H9 (cell line): ENCODE measurements around the gene UPF1. TPM values are rescaled to one million over a fixed set of nuclear protein-coding genes. Genes with fewer than 3 reads are reported as not detected.

ENCODE experiments used
- DNase-seq: peaks from one replicate; pipeline ENCODE4 v3.0.0-alpha.2; 2017
- H2AFZ ChIP-seq: one replicate; pipeline ENCODE4 v1.6.1; 2013; ENCODE audit warnings: mild to moderate bottlenecking, low read length, control low read depth, moderate library complexity
- H2AK5ac ChIP-seq: 2 replicates; pipeline ENCODE4 v1.6.1; 2013; ENCODE audit warnings: low read length, control low read depth, mixed read lengths; ENCODE audit not compliant: insufficient read length
- H2BK120ac ChIP-seq: one replicate; pipeline ENCODE4 v1.6.1; 2013; ENCODE audit warnings: low read depth, mild to moderate bottlenecking, low read length, control low read depth, inconsistent platforms; ENCODE audit not compliant: poor library complexity, severe bottlenecking
- H2BK12ac ChIP-seq: 2 replicates; pipeline ENCODE4 v1.6.1; 2013; ENCODE audit warnings: low read length, control low read depth, mixed read lengths, low read depth; ENCODE audit not compliant: insufficient read length
- H2BK15ac ChIP-seq: 2 replicates; pipeline ENCODE4 v1.6.1; 2013; ENCODE audit warnings: low read depth, low read length, control low read depth
- H2BK20ac ChIP-seq: one replicate; pipeline ENCODE4 v1.6.1; 2013; ENCODE audit warnings: low read depth, mild to moderate bottlenecking, low read length, control low read depth, inconsistent platforms; ENCODE audit not compliant: poor library complexity, severe bottlenecking
- H2BK5ac ChIP-seq: 2 replicates; pipeline ENCODE4 v1.6.1; 2013; ENCODE audit warnings: low read length, control low read depth, mixed read lengths; ENCODE audit not compliant: insufficient read length
- H3K14ac ChIP-seq: 2 replicates; pipeline ENCODE4 v1.6.1; 2013; ENCODE audit warnings: low read length, control low read depth; ENCODE audit not compliant: insufficient read depth
- H3K18ac ChIP-seq: 2 replicates; pipeline ENCODE4 v1.6.1; 2013; ENCODE audit warnings: low read depth, mild to moderate bottlenecking, mixed read lengths, low read length, control low read depth; ENCODE audit not compliant: insufficient read length
- H3K23ac ChIP-seq: 2 replicates; pipeline ENCODE4 v1.6.1; 2013; ENCODE audit warnings: low read length, control low read depth, mixed read lengths, low read depth; ENCODE audit not compliant: insufficient read length
- H3K23me2 ChIP-seq: 2 replicates; pipeline ENCODE4 v1.6.1; 2013; ENCODE audit warnings: low read depth, mild to moderate bottlenecking, mixed read lengths, low read length, control low read depth; ENCODE audit not compliant: insufficient read length, poor library complexity, severe bottlenecking
- H3K27ac ChIP-seq: 2 replicates; pipeline ENCODE4 v1.5.1; 2013; ENCODE audit warnings: low read length, control low read depth, mixed read lengths, low read depth; ENCODE audit not compliant: insufficient read length
- H3K27me3 ChIP-seq: 2 replicates; pipeline ENCODE4 v1.6.1; 2013; ENCODE audit warnings: low read length, control low read depth, inconsistent platforms; ENCODE audit not compliant: insufficient read depth
- H3K4ac ChIP-seq: 2 replicates; pipeline ENCODE4 v1.6.1; 2013; ENCODE audit warnings: low read depth, mild to moderate bottlenecking, control low read depth, inconsistent platforms, low read length, moderate library complexity
- H3K4me1 ChIP-seq: 2 replicates; pipeline ENCODE4 v1.6.1; 2013; ENCODE audit warnings: low read length, control low read depth, inconsistent platforms; ENCODE audit not compliant: insufficient read depth
- H3K4me2 ChIP-seq: 2 replicates; pipeline ENCODE4 v1.6.1; 2013; ENCODE audit warnings: low read length, control low read depth, mixed read lengths; ENCODE audit not compliant: insufficient read length, insufficient read depth
- H3K56ac ChIP-seq: 2 replicates; pipeline ENCODE4 v1.6.1; 2013; ENCODE audit warnings: low read depth, mild to moderate bottlenecking, mixed read lengths, low read length, control low read depth; ENCODE audit not compliant: insufficient read length
- H3K79me1 ChIP-seq: 2 replicates; pipeline ENCODE4 v1.6.1; 2013; ENCODE audit warnings: low read depth, mild to moderate bottlenecking, moderate library complexity, low read length, control low read depth, inconsistent platforms; ENCODE audit not compliant: insufficient read depth, poor library complexity, severe bottlenecking
- H3K79me2 ChIP-seq: 2 replicates; pipeline ENCODE4 v1.6.1; 2013; ENCODE audit warnings: low read length, control low read depth, inconsistent platforms; ENCODE audit not compliant: insufficient read depth
- H3K9ac ChIP-seq: 2 replicates; pipeline ENCODE4 v1.6.1; 2013; ENCODE audit warnings: low read length, control low read depth, mixed read lengths; ENCODE audit not compliant: insufficient read length; ENCODE audit errors: extremely low read depth
- H3K9me3 ChIP-seq: one replicate; pipeline ENCODE4 v1.6.1; 2013; ENCODE audit warnings: low read depth, low read length, inconsistent platforms; ENCODE audit not compliant: control insufficient read depth
- H3T11ph ChIP-seq: one replicate; pipeline ENCODE4 v1.6.1; 2013; ENCODE audit warnings: mild to moderate bottlenecking, low read length, control low read depth, inconsistent platforms
- H4K20me1 ChIP-seq: one replicate; pipeline ENCODE4 v1.6.1; 2013; ENCODE audit not compliant: control insufficient read depth, insufficient read length, insufficient read depth
- H4K5ac ChIP-seq: 2 replicates; pipeline ENCODE4 v1.6.1; 2013; ENCODE audit warnings: low read depth, mild to moderate bottlenecking, mixed read lengths, low read length, control low read depth; ENCODE audit not compliant: insufficient read length
- H4K8ac ChIP-seq: replicated peaks from 2 replicates; pipeline ENCODE4 v1.6.1; 2013; ENCODE audit warnings: low read length, control low read depth, mixed read lengths, low read depth; ENCODE audit not compliant: insufficient read length
- H4K91ac ChIP-seq: 2 replicates; pipeline ENCODE4 v1.6.1; 2013; ENCODE audit warnings: low read depth, mild to moderate bottlenecking, moderate library complexity, mixed read lengths, low read length, control low read depth; ENCODE audit not compliant: insufficient read length
- H3K27ac Mint-ChIP-seq, 3 experiments: 2 replicates in 2 of 3; 3 replicates in 1 of 3; pipeline ENCODE4 v1.8.0; 2020 to 2021; ENCODE audit warnings: mixed read lengths in 3 of 3, mild to moderate bottlenecking in 1 of 3, moderate library complexity in 1 of 3
- H3K27me3 Mint-ChIP-seq: 2 replicates; pipeline ENCODE4 v1.8.0; 2021; ENCODE audit warnings: low read depth, mild to moderate bottlenecking, moderate library complexity, mixed read lengths
- H3K36me3 Mint-ChIP-seq, 3 experiments: 2 replicates in 2 of 3; 3 replicates in 1 of 3; pipeline ENCODE4 v1.8.0; 2020 to 2021; ENCODE audit warnings: low read depth in 3 of 3, mixed read lengths in 3 of 3; ENCODE audit not compliant: insufficient read depth in 1 of 3
- H3K4me1 Mint-ChIP-seq, 2 experiments: 2 replicates each; pipeline ENCODE4 v1.8.0; 2020; ENCODE audit warnings: mixed read lengths in 2 of 2
- H3K4me3 Mint-ChIP-seq, 2 experiments: 2 replicates in 1 of 2; 3 replicates in 1 of 2; pipeline ENCODE4 v1.8.0; 2020 to 2021; ENCODE audit warnings: mild to moderate bottlenecking in 2 of 2, mixed read lengths in 2 of 2, moderate library complexity in 1 of 2
- H3K9me3 Mint-ChIP-seq, 2 experiments: 2 replicates in 1 of 2; 3 replicates in 1 of 2; pipeline ENCODE4 v1.8.0; 2020; ENCODE audit warnings: mild to moderate bottlenecking in 2 of 2, mixed read lengths in 2 of 2, moderate library complexity in 1 of 2
- WGBS: extraction: QIAGEN DNeasy Blood & Tissue Kit; methylation state at CpG from one replicate; pipeline ENCODE4 v1.1.7; 2013; ENCODE audit warnings: missing lambda C conversion rate, low lambda C conversion rate, mixed read lengths; ENCODE audit not compliant: insufficient read length; ENCODE audit errors: extremely low coverage; 5-methylcytosine and 5-hydroxymethylcytosine counted together
- total RNA-seq: library from RNA; stranded (reverse); gene quantifications from 2 replicates; pipeline ENCODE4 v1.2.1, GENCODE V29; 2021
- TF ChIP-seq, protein P1 (sequence below): fragments of 200-600 bp; sonication (generic); conservative IDR thresholded peaks from 3 replicates; pipeline ENCODE4 v1.8.0; 2021; ENCODE audit warnings: antibody characterized with exemption, mild to moderate bottlenecking

The UPF1 gene
- total RNA-seq, 1 experiment from 2014 or later, result 85.4 TPM

DNA sequence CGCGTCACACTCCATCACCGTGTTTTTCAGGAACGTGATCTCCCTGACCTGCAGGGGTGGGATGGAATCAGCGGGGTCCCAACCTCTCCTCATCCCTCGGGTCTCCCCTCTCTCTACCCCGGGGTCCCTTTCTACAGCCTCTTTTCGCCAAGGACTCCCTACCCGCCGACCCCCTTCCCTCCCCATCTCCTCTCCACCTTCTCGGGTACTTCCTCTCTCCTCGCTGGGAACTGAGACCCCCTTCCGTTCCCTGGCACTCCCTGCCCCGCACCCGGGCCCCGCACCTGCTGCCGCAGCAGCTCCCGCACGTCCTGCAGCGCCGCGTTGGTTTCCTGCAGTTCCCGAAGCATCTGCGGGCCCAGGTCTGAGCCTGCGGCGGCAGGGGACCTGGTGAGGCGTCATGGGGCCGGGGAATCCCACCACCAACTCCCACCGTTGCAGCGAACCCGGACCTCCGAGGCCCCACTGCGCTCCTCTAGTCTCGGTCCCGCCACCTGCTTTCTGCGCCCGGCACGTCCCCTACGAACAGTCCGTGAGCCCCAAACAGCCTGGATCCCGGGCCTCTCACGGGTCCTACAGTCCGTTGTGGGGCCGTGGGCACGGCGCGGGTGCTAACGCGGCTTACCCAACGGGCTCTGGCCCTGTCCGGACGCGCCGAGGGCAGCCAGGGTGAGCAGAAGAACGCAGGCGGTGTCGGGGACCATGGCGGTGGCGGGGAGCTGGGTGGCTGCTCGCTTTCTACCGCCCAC lies 41.0 kb upstream of the UPF1 start, which contains the start of gene COMP:
COMP (minus strand) TSS at position 740 of the 749 bp plus-strand sequence; CDS start at position 704, 36 bp downstream.
- peak within 1 kb of the TSS; percentile 54 to 83 for H3K4me3 Mint-ChIP-seq
- peak; percentile 30 for DNase-seq
- no peak within 1 kb of the TSS for H4K5ac ChIP-seq
- peaks cover 16% of the 10 kb centered on the region for H3K23me2 ChIP-seq
- H3K4ac ChIP-seq, result no peak within 1 kb of the TSS
- no peaks in the 10 kb centered on the region for H3K79me1 ChIP-seq
- H2AFZ ChIP-seq, result no peak within 1 kb of the TSS
- no peaks in the 10 kb centered on the region for H3K79me2 ChIP-seq
- no peak within 1 kb of the TSS for H3T11ph ChIP-seq
- H3K23ac ChIP-seq, result no peak within 1 kb of the TSS
- no peaks in the 10 kb centered on the region for H3K9me3 ChIP-seq
- no peak within 1 kb of the TSS for H4K91ac ChIP-seq
- H3K27ac ChIP-seq, result no peak within 1 kb of the TSS
- H2BK120ac ChIP-seq, result no peak within 1 kb of the TSS
- peaks cover 83% of the 10 kb centered on the region for H3K27me3 ChIP-seq
- no peaks in the 10 kb centered on the region for H3K4me1 ChIP-seq
- no peak within 1 kb of the TSS for H3K56ac ChIP-seq
- no peak within 1 kb of the TSS for H3K9ac ChIP-seq
- H3K27ac Mint-ChIP-seq, result no peak within 1 kb of the TSS
- H4K8ac ChIP-seq, result no peak within 1 kb of the TSS
- no peaks in the 10 kb centered on the region; a peak in 2 of 7 replicates for H3K36me3 Mint-ChIP-seq
- peak within 1 kb of the TSS; percentile 80 for H3K4me2 ChIP-seq
- no peak within 1 kb of the TSS for H3K18ac ChIP-seq
- H2BK20ac ChIP-seq, result no peak within 1 kb of the TSS
- peaks cover 0 to 14% of the 10 kb centered on the region in 2 experiments; a peak in 3 of 5 replicates for H3K9me3 Mint-ChIP-seq
- WGBS, result no CpG with 5 or more reads among the region's 61 CpGs
- no peak within 1 kb of the TSS for H3K14ac ChIP-seq
- no peak within 1 kb of the TSS for H2BK5ac ChIP-seq
- peaks cover 97% of the 10 kb centered on the region for H3K27me3 Mint-ChIP-seq
- H3K4me1 Mint-ChIP-seq, result peaks cover 16 to 33% of the 10 kb centered on the region in 2 experiments
- H2AK5ac ChIP-seq, result no peak within 1 kb of the TSS
- no peak within 1 kb of the TSS; the same call in 1 of the 2 replicates for H2BK15ac ChIP-seq
- TF ChIP-seq, protein P1, sequence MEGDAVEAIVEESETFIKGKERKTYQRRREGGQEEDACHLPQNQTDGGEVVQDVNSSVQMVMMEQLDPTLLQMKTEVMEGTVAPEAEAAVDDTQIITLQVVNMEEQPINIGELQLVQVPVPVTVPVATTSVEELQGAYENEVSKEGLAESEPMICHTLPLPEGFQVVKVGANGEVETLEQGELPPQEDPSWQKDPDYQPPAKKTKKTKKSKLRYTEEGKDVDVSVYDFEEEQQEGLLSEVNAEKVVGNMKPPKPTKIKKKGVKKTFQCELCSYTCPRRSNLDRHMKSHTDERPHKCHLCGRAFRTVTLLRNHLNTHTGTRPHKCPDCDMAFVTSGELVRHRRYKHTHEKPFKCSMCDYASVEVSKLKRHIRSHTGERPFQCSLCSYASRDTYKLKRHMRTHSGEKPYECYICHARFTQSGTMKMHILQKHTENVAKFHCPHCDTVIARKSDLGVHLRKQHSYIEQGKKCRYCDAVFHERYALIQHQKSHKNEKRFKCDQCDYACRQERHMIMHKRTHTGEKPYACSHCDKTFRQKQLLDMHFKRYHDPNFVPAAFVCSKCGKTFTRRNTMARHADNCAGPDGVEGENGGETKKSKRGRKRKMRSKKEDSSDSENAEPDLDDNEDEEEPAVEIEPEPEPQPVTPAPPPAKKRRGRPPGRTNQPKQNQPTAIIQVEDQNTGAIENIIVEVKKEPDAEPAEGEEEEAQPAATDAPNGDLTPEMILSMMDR, result no peak
- no peak within 1 kb of the TSS for H2BK12ac ChIP-seq
- H4K20me1 ChIP-seq, result no peaks in the 10 kb centered on the region
